ENCODE data around the gene SEMA3B. TPM values are rescaled to one million over a fixed set of nuclear protein-coding genes. Genes with fewer than 3 reads are reported as not detected.
"Not testable (repeated sequence)": the region's sequence is repeated elsewhere in the genome, so short reads cannot be mapped to it uniquely, and the experiment has no call there.

SEMA3B gene
- total RNA-seq, 2 experiments from 2014 or later = 0.28 to 0.82 TPM

GRCh38 chr3:50279255-50280016 lies 10.5 kb downstream of the SEMA3B start:
- no peak overlapping the region for H2AFZ ChIP-seq (ENCODE audit: low read length)
- CTCF ChIA-PET (ENCODE audit: unreplicated experiment) = interaction anchor here (0.6 kb wide), 1 partner anchor 19 kb away, joined by 4 read pairs; no protein-coding TSS in a partner anchor
- TF ChIP-seq CTCF (conservative IDR thresholded peaks at IDR 0.05; ENCODE audit: low read length) (no peak), EZH2phosphoT487 (IDR thresholded peaks at IDR 0.05; ENCODE audit: borderline replicate concordance, low read depth, low read length) (no peak)

GRCh38 chr3:50284121-50284520 lies 15.2 kb downstream of the SEMA3B start:
- intact Hi-C loops (cut with micrococcal nuclease; ENCODE audit: unreplicated experiment); H3K4me2 ChIP-seq (ENCODE audit: low read length); BruUV-seq (replicated peaks); H2AFZ ChIP-seq (ENCODE audit: low read length); H3K27ac ChIP-seq (ENCODE audit: low read depth, low read length, poor library complexity, severe bottlenecking); H3K9me2 ChIP-seq (ENCODE audit: insufficient read depth, low read length); H3K79me2 ChIP-seq (ENCODE audit: insufficient read depth, low read depth, low read length); H3K9me3 ChIP-seq (ENCODE audit: low read length); DNase-seq (ENCODE audit: low spot score); H3K4me3 ChIP-seq (ENCODE audit: low read depth, low read length, poor library complexity, severe bottlenecking); CTCF ChIA-PET (ENCODE audit: unreplicated experiment); H3K4me1 ChIP-seq (ENCODE audit: insufficient read depth, low read length, poor library complexity, severe bottlenecking); H4K20me1 ChIP-seq (ENCODE audit: insufficient read depth, low read length): not testable (repeated sequence)
- POLR2A ChIA-PET = interaction anchor here (0.7 to 1.0 kb wide), 3 partner anchors 15 to 53 kb away, joined by 3 read pairs; partner anchors contain the start of genes HYAL3 and NAA80
- H3K36me3 ChIP-seq (ENCODE audit: insufficient read depth, low read length) = peaks cover 36% of the 10 kb centered on the region

More at GRCh38 chr3:50279255-50280016, 10.5 kb downstream of the SEMA3B start:
- Histone ChIP-seq H3K4me3 (ENCODE audit: low read depth, low read length, poor library complexity, severe bottlenecking) (no peak overlapping the region), H3K36me3 (ENCODE audit: insufficient read depth, low read length) (no peaks in the 10 kb centered on the region), H3K9me2 (ENCODE audit: insufficient read depth, low read length) (no peaks in the 10 kb centered on the region), H3K9me3 (ENCODE audit: low read length) (no peaks in the 10 kb centered on the region), H3K27ac (ENCODE audit: low read depth, low read length, poor library complexity, severe bottlenecking) (no peak overlapping the region), H3K4me1 (ENCODE audit: insufficient read depth, low read length, poor library complexity, severe bottlenecking) (no peaks in the 10 kb centered on the region), H3K4me2 (ENCODE audit: low read length) (no peak overlapping the region), H4K20me1 (ENCODE audit: insufficient read depth, low read length) (no peaks in the 10 kb centered on the region), H3K79me2 (ENCODE audit: insufficient read depth, low read depth, low read length) (no peaks in the 10 kb centered on the region)
- no TSS peak for BruUV-seq (replicated peaks)
- DNase-seq (ENCODE audit: low spot score) = no peak
- intact Hi-C loops (cut with micrococcal nuclease; ENCODE audit: unreplicated experiment) = no loop called here
- POLR2A ChIA-PET = interaction anchor here (0.6 to 1.2 kb wide), 4 partner anchors 9 to 29 kb away, joined by 3 read pairs; partner anchors contain the start of genes HYAL3 and NAA80

GRCh38 chr3:50286322-50287227 lies 17.6 kb downstream of the SEMA3B start:
- H3K27ac ChIP-seq (ENCODE audit: low read depth, low read length, poor library complexity, severe bottlenecking) = no peak overlapping the region
- ChIA-PET POLR2A (no interaction called here), CTCF (ENCODE audit: unreplicated experiment) (no interaction called here)
- no peak for TF ChIP-seq EZH2phosphoT487 (IDR thresholded peaks at IDR 0.05; ENCODE audit: borderline replicate concordance, low read depth, low read length)
- TF ChIP-seq CTCF (conservative IDR thresholded peaks at IDR 0.05; ENCODE audit: low read length) = no peak
- H4K20me1 ChIP-seq (ENCODE audit: insufficient read depth, low read length) = no peaks in the 10 kb centered on the region
- intact Hi-C loops (cut with micrococcal nuclease; ENCODE audit: unreplicated experiment) = no loop called here
- no peaks in the 10 kb centered on the region for H3K9me3 ChIP-seq (ENCODE audit: low read length)
- no peaks in the 10 kb centered on the region for H3K4me1 ChIP-seq (ENCODE audit: insufficient read depth, low read length, poor library complexity, severe bottlenecking)
- H2AFZ ChIP-seq (ENCODE audit: low read length) = no peak overlapping the region
- peaks cover 52% of the 10 kb centered on the region for H3K36me3 ChIP-seq (ENCODE audit: insufficient read depth, low read length)
- no peaks in the 10 kb centered on the region for H3K9me2 ChIP-seq (ENCODE audit: insufficient read depth, low read length)
- peaks cover 14% of the 10 kb centered on the region for H3K79me2 ChIP-seq (ENCODE audit: insufficient read depth, low read depth, low read length)
- no peak overlapping the region for H3K4me2 ChIP-seq (ENCODE audit: low read length)
- H3K4me3 ChIP-seq (ENCODE audit: low read depth, low read length, poor library complexity, severe bottlenecking) = no peak overlapping the region
- DNase-seq (ENCODE audit: low spot score) = no peak
- BruUV-seq (replicated peaks) = no TSS peak
